RKO (cell line): ENCODE measurements around the gene ERBB4.
"Not testable (repeated sequence)": the region's sequence is repeated elsewhere in the genome, so short reads cannot be mapped to it uniquely, and the experiment has no call there.

Source experiments
- DNase-seq: peaks from one replicate; pipeline ENCODE4 v3.0.0-alpha.2; 2016; ENCODE audit warnings: low spot score

The ERBB4 gene

DNA sequence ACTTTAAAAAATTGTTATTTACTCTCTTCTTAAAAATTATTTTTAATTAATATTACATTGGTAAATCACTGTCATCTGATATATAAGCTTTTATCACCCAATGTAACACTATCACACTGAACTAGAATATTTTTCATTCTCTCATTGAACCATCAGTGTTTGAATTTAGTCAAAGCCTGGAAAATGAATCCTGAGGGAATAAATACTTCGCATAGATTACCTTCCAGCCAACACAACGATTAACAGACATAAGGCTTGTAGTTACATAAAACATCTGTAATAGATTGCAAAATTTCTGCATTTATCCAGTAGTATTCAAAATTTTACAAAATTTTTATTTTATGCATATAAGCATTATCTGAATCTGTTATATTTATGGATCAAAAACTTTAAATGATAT lies 314.9 kb downstream of the ERBB4 start:
- no peak for DNase-seq

- no peak for DNase-seq
Observed at GRCh38 chr2:212213191-212213590, 325.4 kb downstream of the ERBB4 start.

DNA sequence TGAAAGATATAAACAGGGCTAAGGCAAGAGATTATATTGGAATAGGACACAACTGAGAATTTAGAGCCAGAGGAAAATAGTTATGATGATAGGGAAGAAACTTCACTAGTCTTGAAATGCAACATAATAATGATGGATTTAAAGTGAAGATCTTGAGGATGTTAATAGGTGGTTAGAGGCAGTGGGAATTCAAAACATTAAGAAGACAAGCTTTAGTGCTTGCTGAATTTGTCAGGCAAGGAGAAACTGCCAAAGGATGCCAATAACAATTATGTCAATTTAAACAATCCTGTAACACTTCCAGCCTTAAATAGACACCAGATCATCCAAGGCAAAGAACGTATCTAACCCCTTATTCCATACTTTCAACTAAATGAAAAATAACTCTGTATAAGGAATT lies 330.1 kb downstream of the ERBB4 start:
- DNase-seq = no peak

DNA sequence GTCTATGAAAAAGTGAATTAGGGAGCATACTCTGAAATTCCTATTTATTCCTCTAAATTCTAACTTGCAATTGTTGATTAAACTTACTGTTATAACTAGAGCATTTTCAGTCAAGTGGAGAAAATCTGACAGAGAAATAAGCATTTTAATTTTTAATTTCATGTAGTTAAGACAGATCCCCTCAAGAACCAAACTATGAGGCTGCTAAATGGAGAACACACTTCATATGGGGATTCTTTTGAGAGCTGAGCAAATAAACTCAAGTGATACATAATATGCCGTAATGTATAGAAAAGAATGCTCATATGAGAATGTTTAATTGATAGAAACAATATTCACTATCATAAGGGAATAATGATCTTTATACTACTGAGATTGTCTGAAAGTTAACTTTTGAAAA lies 340.8 kb downstream of the ERBB4 start:
- no peak for DNase-seq

DNA sequence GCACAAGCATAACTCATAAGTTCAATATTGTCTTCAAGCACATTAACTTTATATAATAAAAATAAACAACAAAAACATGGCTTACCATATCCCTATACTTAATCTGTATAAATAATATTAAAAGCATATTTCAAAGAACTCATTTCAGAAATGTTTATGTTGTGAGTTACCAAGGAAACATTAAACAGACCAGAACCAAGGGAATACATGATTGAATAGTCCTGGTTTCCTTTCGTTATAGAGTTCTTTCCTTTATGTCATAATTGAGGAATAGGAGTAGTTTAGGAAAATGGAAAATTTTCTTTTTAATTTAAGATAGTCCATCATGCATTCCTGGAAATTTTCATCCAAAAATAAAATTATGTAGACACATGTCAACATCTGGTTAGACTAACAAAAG lies 343.0 kb downstream of the ERBB4 start:
- DNase-seq = no peak

- no peak for DNase-seq
Observed at GRCh38 chr2:212194396-212194795, 344.2 kb downstream of the ERBB4 start.

- no peak for DNase-seq
Observed at GRCh38 chr2:212193803-212194202, 344.8 kb downstream of the ERBB4 start.

GRCh38 chr2:212193056-212193455 lies 345.5 kb downstream of the ERBB4 start:
- DNase-seq = no peak

DNA sequence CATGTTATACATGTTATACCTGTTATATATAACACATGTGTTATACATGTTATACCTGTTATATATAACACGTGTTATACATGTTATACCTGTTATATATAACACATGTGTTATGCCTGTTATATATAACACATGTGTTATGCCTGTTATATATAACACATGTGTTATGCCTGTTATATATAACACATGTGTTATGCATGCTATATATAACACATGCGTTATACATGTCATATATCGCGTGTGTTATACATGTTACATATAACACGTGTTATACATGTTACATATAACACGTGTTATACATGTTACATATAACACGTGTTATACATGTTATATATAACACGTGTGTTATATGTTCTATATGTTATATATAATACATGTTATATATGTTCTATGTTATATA lies 347.2 kb downstream of the ERBB4 start:
- DNase-seq = not testable (repeated sequence)

DNA sequence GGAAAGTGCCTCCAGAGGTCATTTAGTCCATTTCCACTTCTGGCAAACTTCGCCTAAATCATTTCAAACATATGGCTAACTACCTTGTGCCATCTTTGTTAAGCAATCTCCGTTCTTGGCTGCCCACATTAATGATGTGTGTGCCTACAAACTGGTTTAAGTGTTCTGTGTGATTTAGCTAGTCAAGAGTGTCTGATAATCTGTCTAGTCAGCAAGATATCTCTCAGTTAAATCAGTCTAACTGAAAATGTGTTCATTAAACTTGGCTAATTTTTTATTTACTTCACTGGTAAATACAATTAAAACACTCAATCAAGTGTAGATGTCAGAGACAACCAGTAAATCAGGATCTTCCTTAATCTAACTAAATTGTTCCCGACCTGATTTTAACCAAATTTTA lies 352.4 kb downstream of the ERBB4 start:
- DNase-seq = no peak

DNA sequence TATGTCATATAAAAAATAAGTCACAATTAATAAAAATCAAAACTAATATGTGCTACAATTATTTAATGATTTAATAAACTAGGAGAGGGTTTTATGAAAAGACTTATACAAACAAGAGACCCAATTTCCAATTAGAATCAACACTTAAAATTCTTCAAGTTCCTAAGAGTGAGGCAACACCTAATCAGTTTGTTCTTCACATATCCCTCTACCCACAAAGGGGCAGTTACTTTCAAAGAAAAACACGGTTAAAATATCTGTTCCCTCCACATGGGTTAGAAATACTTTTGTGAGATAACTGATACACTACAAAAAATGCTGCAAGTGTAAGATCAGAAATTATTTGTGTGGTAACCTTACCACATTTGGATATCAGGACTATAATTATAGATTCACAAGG lies 357.0 kb downstream of the ERBB4 start:
- DNase-seq = no peak

- no peak for DNase-seq
Observed at GRCh38 chr2:212180408-212181083, 358.1 kb downstream of the ERBB4 start.

- DNase-seq = peak; percentile 8
Observed at GRCh38 chr2:212177724-212178123, 360.9 kb downstream of the ERBB4 start.

DNA sequence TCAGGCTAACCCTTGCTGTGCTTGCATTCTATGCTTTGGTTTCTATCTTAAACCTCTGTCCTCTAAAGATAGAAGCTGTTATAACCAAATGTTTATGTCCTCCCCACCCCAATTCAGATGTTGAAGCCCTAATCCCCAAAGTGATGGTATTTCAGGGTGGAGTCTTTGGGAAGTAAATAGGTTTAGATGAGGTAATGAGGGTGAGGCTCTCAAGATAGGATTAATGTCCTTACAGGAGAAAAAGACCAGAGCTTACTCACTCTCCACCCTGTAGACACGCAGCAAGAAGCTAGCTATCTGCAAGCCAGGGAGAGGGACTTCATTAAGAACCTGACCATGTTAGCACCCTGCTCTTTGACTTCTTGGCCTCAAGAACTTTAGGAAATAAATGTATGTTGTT lies 362.5 kb downstream of the ERBB4 start:
- DNase-seq = no peak

GRCh38 chr2:212173756-212174510 lies 364.7 kb downstream of the ERBB4 start:
- no peak for DNase-seq

GRCh38 chr2:212173331-212173730 lies 365.3 kb downstream of the ERBB4 start:
- no peak for DNase-seq

DNA sequence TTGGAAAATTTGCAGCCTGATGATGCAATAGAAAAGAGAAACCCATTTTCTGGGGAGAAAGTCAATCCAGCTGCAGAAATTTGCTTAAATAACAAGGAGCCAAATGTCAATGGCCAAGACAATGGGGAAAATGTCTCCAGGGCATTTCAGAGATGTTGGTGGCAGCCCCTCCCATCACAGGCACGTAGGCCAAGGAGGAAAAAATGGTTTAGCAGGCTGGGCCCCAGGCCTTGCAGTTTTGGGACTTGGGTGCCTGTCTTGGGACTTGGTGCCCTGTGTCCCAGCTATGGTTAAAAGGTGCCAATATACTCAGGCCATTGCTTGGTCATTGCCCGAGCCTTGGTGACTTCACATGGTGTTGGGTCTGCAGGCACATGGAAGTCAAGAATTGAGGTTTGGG lies 368.2 kb downstream of the ERBB4 start:
- DNase-seq = no peak

DNA sequence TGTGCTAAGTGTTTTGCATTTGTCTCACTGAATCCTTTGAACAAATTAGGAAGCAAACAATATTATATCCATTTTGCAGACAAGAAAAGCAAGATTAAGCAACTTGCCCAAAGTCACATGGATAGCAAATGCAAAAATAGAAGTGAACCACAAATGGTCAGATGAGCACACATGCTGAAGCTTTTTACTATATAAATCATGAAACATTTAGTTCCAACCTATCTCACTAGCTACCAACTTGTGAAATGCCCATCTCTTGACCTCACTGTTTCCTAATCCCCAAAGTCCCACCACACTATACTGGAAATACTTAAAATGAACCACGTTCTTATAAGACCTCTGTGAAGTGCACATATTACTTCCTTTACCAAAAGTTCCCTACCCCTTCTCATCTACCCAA lies 380.5 kb downstream of the ERBB4 start:
- no peak for DNase-seq

DNA sequence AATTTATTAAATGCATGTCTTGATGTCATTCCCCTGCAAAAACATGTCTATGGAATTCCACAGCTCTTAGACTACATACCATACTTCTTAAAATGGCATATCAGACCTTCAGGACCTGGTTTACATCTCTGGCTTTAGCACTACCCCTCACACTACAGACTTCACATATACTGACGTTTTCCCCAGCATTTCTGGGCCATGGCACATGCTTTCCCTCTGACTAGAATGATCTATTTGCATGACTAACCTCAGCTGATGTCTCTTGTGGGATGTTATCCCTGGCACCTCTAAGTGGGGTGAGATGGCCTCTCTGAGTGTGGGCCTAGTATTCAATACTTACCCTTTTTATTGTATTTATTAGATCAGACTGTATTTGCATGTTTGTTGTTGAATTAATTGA lies 381.6 kb downstream of the ERBB4 start:
- peak; percentile 5 for DNase-seq

- DNase-seq = no peak
Observed at GRCh38 chr2:212156088-212156487, 382.5 kb downstream of the ERBB4 start.

DNA sequence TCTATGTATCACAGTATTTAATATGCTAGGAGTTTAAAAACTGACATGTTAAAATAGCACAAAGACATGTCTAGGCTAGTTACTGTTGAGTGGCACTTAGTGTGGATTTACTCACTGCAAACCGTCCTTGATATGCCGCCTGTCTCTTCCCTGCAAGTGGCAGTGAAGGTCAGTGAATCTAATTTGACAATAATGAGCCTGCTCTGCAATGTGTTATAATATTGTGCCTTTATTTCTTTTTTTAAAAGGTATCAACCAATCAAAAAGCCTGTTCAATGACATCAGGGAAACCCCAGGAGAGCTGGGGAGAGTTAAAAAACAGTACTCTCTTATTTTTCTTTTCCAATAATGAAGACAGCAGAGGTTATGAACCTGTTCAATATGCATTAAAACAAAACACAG lies 384.1 kb downstream of the ERBB4 start:
- no peak for DNase-seq

DNA sequence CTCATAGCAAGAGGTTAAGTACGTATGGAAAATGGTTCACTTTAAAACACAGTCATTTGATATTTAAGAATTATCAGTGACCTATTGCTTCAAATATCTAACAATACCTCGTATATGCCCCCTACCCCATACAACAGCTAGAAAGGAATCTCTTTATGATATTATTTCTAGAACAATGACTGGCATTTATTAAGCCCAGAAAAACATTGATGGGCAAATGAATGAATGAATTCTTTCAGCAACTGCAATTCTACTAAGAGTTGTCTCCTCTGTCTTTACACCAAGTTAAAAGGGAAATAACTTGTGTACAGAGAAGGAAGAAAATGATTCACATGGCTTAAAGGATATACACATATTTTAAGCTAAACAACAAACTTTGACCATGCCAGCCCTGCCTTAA lies 384.7 kb downstream of the ERBB4 start:
- no peak for DNase-seq

DNA sequence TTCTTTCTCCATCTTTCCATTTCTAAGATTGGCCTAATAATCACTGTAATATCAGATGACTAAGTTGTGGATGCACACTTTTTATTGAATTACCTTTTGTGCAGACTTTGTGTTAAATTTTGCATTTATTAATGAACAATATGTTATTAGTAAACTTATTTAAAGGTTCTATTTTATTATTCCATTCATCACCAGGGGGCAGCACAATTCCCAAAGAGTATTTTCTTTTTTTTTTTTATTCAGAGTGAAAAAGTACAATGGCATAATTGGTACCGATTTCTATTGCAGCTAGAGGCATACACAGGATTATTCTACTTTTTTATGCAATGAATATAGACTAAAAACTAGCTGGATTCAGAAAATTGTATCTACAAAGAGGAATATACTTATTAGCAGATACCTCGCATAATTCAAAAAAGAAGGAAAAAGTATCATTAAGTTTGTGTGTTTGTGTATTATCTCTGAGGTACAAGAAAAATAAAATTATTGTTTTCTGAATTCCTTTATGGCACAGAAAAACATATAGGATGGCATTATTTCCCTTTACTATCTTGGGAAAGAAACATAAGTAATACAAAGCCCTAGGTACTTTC lies 390.6 kb downstream of the ERBB4 start:
- DNase-seq = peak; percentile 19

GRCh38 chr2:212146416-212146815 lies 392.2 kb downstream of the ERBB4 start:
- DNase-seq = no peak
